ENCODE results near the gene CBX7.
"Not testable (repeated sequence)": the region's sequence is repeated elsewhere in the genome, so short reads cannot be mapped to it uniquely, and the experiment has no call there.

The CBX7 gene

GRCh38 chr22:39174498-39175352 is 22.2 kb upstream of the CBX7 start:
- peak; percentile 69 for DNase-seq (ENCODE audit: low read depth)

- no peak for DNase-seq (ENCODE audit: low read depth)
Observed at GRCh38 chr22:39173787-39174497, 21.5 kb upstream of the CBX7 start.

GRCh38 chr22:39173050-39173706 is 20.7 kb upstream of the CBX7 start:
- DNase-seq (ENCODE audit: low read depth), result no peak

GRCh38 chr22:39172265-39173049 is 20.0 kb upstream of the CBX7 start:
- not testable (repeated sequence) for DNase-seq (ENCODE audit: low read depth)

GRCh38 chr22:39171623-39172264 is 19.3 kb upstream of the CBX7 start:
- no peak for DNase-seq (ENCODE audit: low read depth)

GRCh38 chr22:39170825-39171622 is 18.5 kb upstream of the CBX7 start:
- peak; percentile 47 for DNase-seq (ENCODE audit: low read depth)

- no peak for DNase-seq (ENCODE audit: low read depth)
Observed at GRCh38 chr22:39169797-39170466, 17.5 kb upstream of the CBX7 start.

GRCh38 chr22:39166547-39166946 is 14.1 kb upstream of the CBX7 start:
- no peak for DNase-seq (ENCODE audit: low read depth)

GRCh38 chr22:39156093-39156492 is 3.6 kb upstream of the CBX7 start:
- DNase-seq (ENCODE audit: low read depth), result not testable (repeated sequence)

GRCh38 chr22:39155421-39155820 is 2.9 kb upstream of the CBX7 start:
- no peak for DNase-seq (ENCODE audit: low read depth)

- DNase-seq (ENCODE audit: low read depth), result no peak
Observed at GRCh38 chr22:39153220-39153717, 789 bp upstream of the CBX7 start.

GRCh38 chr22:39152024-39152510 is 413 bp downstream of the CBX7 start:
- DNase-seq (ENCODE audit: low read depth), result no peak

GRCh38 chr22:39151329-39151975 is 1.0 kb downstream of the CBX7 start:
- DNase-seq (ENCODE audit: low read depth), result no peak

- no peak for DNase-seq (ENCODE audit: low read depth)
Observed at GRCh38 chr22:39150848-39151215, 1.6 kb downstream of the CBX7 start.

GRCh38 chr22:39149915-39150847 is 2.3 kb downstream of the CBX7 start:
- no peak for DNase-seq (ENCODE audit: low read depth)

GRCh38 chr22:39148727-39149535 is 3.5 kb downstream of the CBX7 start:
- DNase-seq (ENCODE audit: low read depth), result no peak

GRCh38 chr22:39148026-39148726 is 4.3 kb downstream of the CBX7 start:
- no peak for DNase-seq (ENCODE audit: low read depth)
